Hepatocyte (in vitro differentiated cells): ENCODE measurements around the gene USP37.

Source experiments
- CTCF ChIP-seq: fragments of 200-600 bp; sonication (generic); IDR thresholded peaks from 2 replicates; pipeline ENCODE4 v1.5.1; 2016; ENCODE audit warnings: antibody characterized with exemption, mild to moderate bottlenecking; ENCODE audit not compliant: poor library complexity
- EZH2 ChIP-seq: fragments of 200-600 bp; sonication (generic); IDR thresholded peaks from 2 replicates; pipeline ENCODE4 v1.6.1; 2016; ENCODE audit warnings: antibody characterized with exemption, mild to moderate bottlenecking, borderline replicate concordance
- EZH2phosphoT487 ChIP-seq: fragments of 200-600 bp; sonication (generic); IDR thresholded peaks from one replicate; pipeline ENCODE4 v1.6.1; 2018; ENCODE audit warnings: antibody characterized with exemption, mild to moderate bottlenecking, low read depth, moderate library complexity; ENCODE audit not compliant: unreplicated experiment, severe bottlenecking

DNA sequence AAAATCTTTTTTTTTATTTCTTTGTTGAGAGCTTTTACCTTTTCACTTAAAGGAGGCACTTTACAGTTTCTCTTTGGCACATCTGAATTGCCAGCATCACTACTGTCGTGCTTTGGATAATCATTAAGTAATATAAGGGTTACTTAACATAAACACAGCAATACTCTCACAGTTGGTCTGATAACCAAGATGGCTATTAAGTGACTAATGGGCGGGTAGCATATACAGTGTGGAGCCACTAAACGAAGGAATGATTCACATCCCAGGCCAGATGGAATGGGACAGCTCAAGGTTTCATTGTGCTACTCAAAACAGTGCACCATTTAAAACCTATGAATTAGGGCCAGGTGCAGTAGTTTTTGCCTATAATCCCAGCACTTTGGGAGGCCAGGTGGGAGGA is 28.1 kb downstream of the USP37 start:
- no peak for TF ChIP-seq CTCF
- TF ChIP-seq EZH2phosphoT487 = no peak
- TF ChIP-seq EZH2 = no peak
